HCT116 (cell line): ENCODE results near the gene FKBP14. TPM values are rescaled to one million over a fixed set of nuclear protein-coding genes. Genes with fewer than 3 reads are reported as not detected.

Experiments
- ATAC-seq: fragments of 200-7000 bp; cut with Tn5 transposase; 2 replicates; pipeline ENCODE4 v1.9.1; 2020; ENCODE audit warnings: mild to moderate bottlenecking, moderate library complexity
- BruUV-seq: library from RNA; stranded (reverse); fragments of 400-500 nt; replicated peaks from 2 replicates; lab custom pipeline; 2021; lab: Mats Ljungman, UMichigan
- CTCF ChIA-PET: fragments of 300-600 bp; sonication (Branson Sonifier 250); formaldehyde crosslinking; loops from one replicate; lab custom pipeline; 2021; ENCODE audit warnings: antibody characterized with exemption; lab: Charles Lee
- POLR2A ChIA-PET: fragments of 300-600, 350-600 bp; sonication (Branson Sonifier 250); formaldehyde crosslinking; loops from one replicate; lab custom pipeline; 2021; ENCODE audit warnings: antibody characterized with exemption; lab: Charles Lee
- RAD21 ChIA-PET, 2 experiments: fragments of 300-600 bp; sonication (Branson Sonifier 250); formaldehyde crosslinking; loops; one replicate each; lab custom pipeline; 2023; ENCODE audit warnings: low total read pairs in 2 of 2; ENCODE audit not compliant: uncharacterized antibody in 2 of 2, unreplicated experiment in 2 of 2, low non-redundant PET in 1 of 2; lab: Charles Lee
- DNase-seq: peaks from one replicate; pipeline ENCODE4 v3.0.0-alpha.2; 2010; ENCODE audit warnings: low read depth, low spot score
- H2AFZ ChIP-seq: fragments of 200-600 bp; shearing (Covaris generic), sonication (generic); 2 replicates; pipeline ENCODE4 v1.6.1; 2017; ENCODE audit warnings: low read depth, mixed run types, mixed read lengths, antibody characterized with exemption, low read length; ENCODE audit not compliant: poor library complexity, severe bottlenecking
- H3K27ac ChIP-seq: 2 replicates; pipeline ENCODE4 v1.5.1; 2012; ENCODE audit warnings: low read depth, low read length
- H3K27me3 ChIP-seq: fragments of 200-600 bp; sonication (generic); 2 replicates; pipeline ENCODE4 v1.6.1; 2016; ENCODE audit warnings: mixed run types, low read length, mixed read lengths; ENCODE audit not compliant: insufficient read depth
- H3K36me3 ChIP-seq, 2 experiments: fragments of 200-500 bp in 1 of 2; fragments of 200-600 bp in 1 of 2; sonication (Bioruptor generic) in 1 of 2; sonication (generic) in 1 of 2; 2 replicates each; pipeline versions ENCODE4 v1.5.1 to v1.6.1; 2014 to 2016; ENCODE audit warnings: low read length in 2 of 2, inconsistent platforms in 1 of 2, mixed read lengths in 1 of 2, mixed run types in 1 of 2; ENCODE audit not compliant: insufficient read depth in 2 of 2, control insufficient read depth in 1 of 2
- H3K4me1 ChIP-seq, 2 experiments: fragments of 200-600 bp in 1 of 2; sonication (generic) in 1 of 2; 2 replicates each; pipeline versions ENCODE4 v1.5.1 to v1.6.1; 2012 to 2017; ENCODE audit warnings: low read length in 2 of 2, inconsistent platforms in 1 of 2, mild to moderate bottlenecking in 1 of 2, mixed read lengths in 1 of 2, mixed run types in 1 of 2, moderate library complexity in 1 of 2; ENCODE audit not compliant: insufficient read depth in 2 of 2, control insufficient read depth in 1 of 2
- H3K4me2 ChIP-seq: fragments of 200-600 bp; sonication (generic); 2 replicates; pipeline ENCODE4 v1.6.1; 2017; ENCODE audit warnings: mixed run types, low read length, mixed read lengths
- H3K4me3 ChIP-seq, 2 experiments: fragments of 200-600 bp in 1 of 2; sonication (generic) in 1 of 2; replicated peaks in 1 of 2; 2 replicates each; pipeline ENCODE4 v1.5.1; 2011 to 2016; ENCODE audit warnings: low read length in 2 of 2, control low read depth in 1 of 2, low read depth in 1 of 2, mild to moderate bottlenecking in 1 of 2, mixed read lengths in 1 of 2, mixed run types in 1 of 2
- H3K79me2 ChIP-seq: fragments of 200-600 bp; sonication (generic); 2 replicates; pipeline ENCODE4 v1.6.1; 2017; ENCODE audit warnings: mild to moderate bottlenecking, mixed run types, low read length, moderate library complexity, mixed read lengths; ENCODE audit not compliant: insufficient read depth
- H3K9ac ChIP-seq: fragments of 200-600 bp; sonication (generic); 2 replicates; pipeline ENCODE4 v1.6.1; 2016; ENCODE audit warnings: low read length, mixed read lengths
- H3K9me2 ChIP-seq: fragments of 200-600 bp; sonication (generic), shearing (Covaris generic); 2 replicates; pipeline ENCODE4 v1.6.1; 2017; ENCODE audit warnings: mixed run types, mild to moderate bottlenecking, moderate library complexity; ENCODE audit not compliant: insufficient read depth
- H3K9me3 ChIP-seq, 2 experiments: fragments of 200-500 bp in 1 of 2; fragments of 200-600 bp in 1 of 2; sonication (Bioruptor generic) in 1 of 2; sonication (generic) in 1 of 2; 2 replicates each; pipeline ENCODE4 v1.6.1; 2014 to 2017; ENCODE audit warnings: low read length in 2 of 2, mixed read lengths in 2 of 2, inconsistent platforms in 1 of 2, low read depth in 1 of 2, mild to moderate bottlenecking in 1 of 2, mixed run types in 1 of 2, moderate library complexity in 1 of 2; ENCODE audit not compliant: control insufficient read depth in 1 of 2, insufficient read depth in 1 of 2
- H4K20me1 ChIP-seq: fragments of 200-600 bp; sonication (generic), shearing (Covaris generic); 2 replicates; pipeline ENCODE4 v1.6.1; 2017; ENCODE audit warnings: mixed run types, mild to moderate bottlenecking, moderate library complexity; ENCODE audit not compliant: insufficient read depth
- ATF3 ChIP-seq: IDR thresholded peaks from 2 replicates; pipeline ENCODE4 v1.6.1; 2012
- CBX3 ChIP-seq: IDR thresholded peaks from 2 replicates; pipeline ENCODE4 v1.6.1; 2012; ENCODE audit warnings: low read depth
- CEBPB ChIP-seq: IDR thresholded peaks from 2 replicates; pipeline ENCODE4 v1.6.1; 2012; ENCODE audit warnings: low read depth
- CTCF ChIP-seq, 3 experiments: fragments of 200-600 bp in 1 of 3; sonication (generic) in 1 of 3; IDR thresholded peaks in 2 of 3; conservative IDR thresholded peaks in 1 of 3; 2 replicates each; pipeline ENCODE4 v1.5.1; 2012 to 2017; ENCODE audit warnings: low read depth in 2 of 3, low read length in 2 of 3, antibody characterized with exemption in 1 of 3, borderline replicate concordance in 1 of 3, control low read depth in 1 of 3, mild to moderate bottlenecking in 1 of 3, mixed read lengths in 1 of 3, mixed run types in 1 of 3, moderate library complexity in 1 of 3; ENCODE audit not compliant: insufficient read depth in 1 of 3
- EGR1 ChIP-seq: IDR thresholded peaks from 2 replicates; pipeline ENCODE4 v1.6.1; 2012; ENCODE audit warnings: low read depth
- EZH2phosphoT487 ChIP-seq: fragments of 200-600 bp; IDR thresholded peaks from 2 replicates; pipeline ENCODE4 v1.6.1; 2018; ENCODE audit warnings: antibody characterized with exemption, borderline replicate concordance
- JUND ChIP-seq: IDR thresholded peaks from 2 replicates; pipeline ENCODE4 v1.6.1; 2012
- POLR2A ChIP-seq: IDR thresholded peaks from 2 replicates; pipeline ENCODE4 v1.7.0; 2011; ENCODE audit warnings: borderline replicate concordance; ENCODE audit not compliant: insufficient read depth, insufficient read length; ENCODE audit errors: extremely low read depth
- RAD21 ChIP-seq: IDR thresholded peaks from 2 replicates; pipeline ENCODE4 v1.6.1; 2012; ENCODE audit warnings: low read depth, mild to moderate bottlenecking
- SP1 ChIP-seq: IDR thresholded peaks from 2 replicates; pipeline ENCODE4 v1.6.1; 2012; ENCODE audit warnings: low read depth
- SRF ChIP-seq: IDR thresholded peaks from 2 replicates; pipeline ENCODE4 v1.6.1; 2012; ENCODE audit warnings: low read depth
- TCF7L2 ChIP-seq: IDR thresholded peaks from 2 replicates; pipeline ENCODE4 v1.7.0; 2011; ENCODE audit warnings: borderline replicate concordance, inconsistent platforms; ENCODE audit not compliant: insufficient read depth, insufficient read length; ENCODE audit errors: extremely low read depth
- YY1 ChIP-seq: IDR thresholded peaks from 2 replicates; pipeline ENCODE4 v1.6.1; 2011; ENCODE audit warnings: low read length, low read depth, moderate library complexity, mild to moderate bottlenecking; ENCODE audit not compliant: insufficient replicate concordance; ENCODE audit errors: extremely low read depth
- ZNF274 ChIP-seq: fragments of 200-500 bp; sonication (Bioruptor generic); IDR thresholded peaks from 2 replicates; pipeline ENCODE4 v1.6.1; 2014; ENCODE audit warnings: mild to moderate bottlenecking, low read depth, low read length, inconsistent platforms
- intact Hi-C: fragments of 100-400 bp; cut with micrococcal nuclease; formaldehyde crosslinking; loops from 2 replicates; pipeline ENCODE4 v1.10.0; 2022
- total RNA-seq: library from RNA; stranded (reverse); gene quantifications from one replicate; pipeline ENCODE4 v1.2.1, GENCODE V29; 2021; ENCODE audit not compliant: unreplicated experiment

FKBP14 gene
- total RNA-seq, 1 experiment from 2014 or later: 13.6 TPM

- Histone ChIP-seq H3K4me1 (no peaks in the 10 kb centered on the region), H3K9me3 (no peaks in the 10 kb centered on the region), H3K4me2 (no peak overlapping the region), H3K9ac (no peak overlapping the region), H3K36me3 (no peaks in the 10 kb centered on the region; a peak in 1 of 4 replicates), H4K20me1 (no peaks in the 10 kb centered on the region), H3K9me2 (no peaks in the 10 kb centered on the region), H3K27me3 (no peaks in the 10 kb centered on the region), H3K79me2 (no peaks in the 10 kb centered on the region), H3K27ac (no peak overlapping the region), H2AFZ (no peak overlapping the region), H3K4me3 (no peak overlapping the region)
- BruUV-seq: no TSS peak
- ChIA-PET CTCF (interaction anchor here (1.4 to 1.8 kb wide), 4 partner anchors 14 to 314 kb away, joined by 3 to 12 read pairs (median 11); no protein-coding TSS in a partner anchor), RAD21 (no interaction called here), POLR2A (no interaction called here)
- ATAC-seq (peak; percentile 79), DNase-seq (peak; percentile 13)
- intact Hi-C loops: loop anchor here (1.0 to 10.0 kb wide), 6 partner anchors 115 to 1140 kb away; no protein-coding TSS in a partner anchor
- no peak for TF ChIP-seq EZH2phosphoT487
- no peak for TF ChIP-seq POLR2A
- TF ChIP-seq CBX3: no peak
- peak; percentile 62 to 80 (median 68); a peak in 5 of 6 replicates for TF ChIP-seq CTCF (IDR thresholded peaks at IDR 0.05 in 2 of 3, conservative IDR thresholded peaks at IDR 0.05 in 1 of 3; ENCODE audit: borderline replicate concordance in 1 of 3, insufficient read depth in 1 of 3, low read depth in 2 of 3, low read length in 2 of 3)
- TF ChIP-seq SP1: no peak
- no peak for TF ChIP-seq EGR1
- peak; percentile 76 for TF ChIP-seq RAD21
- no peak for TF ChIP-seq ZNF274
- no peak for TF ChIP-seq CEBPB
- TF ChIP-seq YY1: no peak
- no peak for TF ChIP-seq TCF7L2
- no peak for TF ChIP-seq JUND
- no peak for TF ChIP-seq SRF
- TF ChIP-seq ATF3: no peak
Measured at GRCh38 chr7:30062587-30062986, 36.1 kb upstream of the FKBP14 start.
